IMR-90 (cell line): ENCODE results near the gene CMTM1. TPM values are rescaled to one million over a fixed set of nuclear protein-coding genes. Genes with fewer than 3 reads are reported as not detected.
A peak's percentile ranks its signal among the peaks of the same experiment; 100 is the strongest.

Experiments used
- ATAC-seq: fragments of 200-7000 bp; cut with Tn5 transposase; 2 replicates; pipeline ENCODE4 v1.9.1; 2020; ENCODE audit warnings: low read depth, mild to moderate bottlenecking, moderate library complexity
- BruUV-seq: library from RNA; stranded (reverse); fragments of 400-500 nt; replicated peaks from 2 replicates; lab custom pipeline; 2021; lab: Mats Ljungman, UMichigan
- CTCF ChIA-PET: fragments of 300-600 bp; formaldehyde crosslinking; extraction: SDS; loops from one replicate; lab custom pipeline; 2021; ENCODE audit warnings: antibody characterized with exemption; lab: Yijun Ruan, JAX
- POLR2A ChIA-PET: fragments of 300-600 bp; sonication (Branson Sonifier 250); formaldehyde crosslinking; loops from one replicate; lab custom pipeline; 2022; ENCODE audit warnings: antibody characterized with exemption; ENCODE audit not compliant: unreplicated experiment; lab: Charles Lee
- DNase-seq: peaks from one replicate; pipeline ENCODE4 v3.0.0; 2013
- H2AFZ ChIP-seq: replicated peaks from 2 replicates; pipeline ENCODE3; 2013; ENCODE audit warnings: low read length, mild to moderate bottlenecking; ENCODE audit not compliant: poor library complexity
- H2AK5ac ChIP-seq: 2 replicates; pipeline ENCODE4 v1.6.1; 2013; ENCODE audit warnings: low read depth, low read length, inconsistent platforms
- H2AK9ac ChIP-seq: replicated peaks from 2 replicates; pipeline ENCODE3; 2013; ENCODE audit warnings: mild to moderate bottlenecking, low read depth, low read length, moderate library complexity; ENCODE audit not compliant: poor library complexity
- H2BK120ac ChIP-seq: 2 replicates; pipeline ENCODE4 v1.6.1; 2013; ENCODE audit warnings: low read depth, low read length, inconsistent platforms
- H2BK15ac ChIP-seq: 3 replicates; pipeline ENCODE4 v1.6.1; 2013; ENCODE audit warnings: low read depth, low read length, inconsistent platforms
- H2BK20ac ChIP-seq: 2 replicates; pipeline ENCODE4 v1.6.1; 2013; ENCODE audit warnings: low read depth, mild to moderate bottlenecking, inconsistent platforms, low read length, moderate library complexity
- H2BK5ac ChIP-seq: 2 replicates; pipeline ENCODE4 v1.6.1; 2013; ENCODE audit warnings: mild to moderate bottlenecking, low read depth, low read length, inconsistent platforms; ENCODE audit not compliant: poor library complexity, severe bottlenecking
- H3K14ac ChIP-seq: replicated peaks from 2 replicates; pipeline ENCODE4 v1.6.1; 2013; ENCODE audit warnings: low read depth, low read length, inconsistent platforms
- H3K18ac ChIP-seq: 2 replicates; pipeline ENCODE4 v1.6.1; 2013; ENCODE audit warnings: low read depth, low read length, control low read depth
- H3K23ac ChIP-seq: 2 replicates; pipeline ENCODE4 v1.6.1; 2013; ENCODE audit warnings: low read depth, low read length, inconsistent platforms
- H3K27ac ChIP-seq: 2 replicates; pipeline ENCODE4 v1.5.1; 2013; ENCODE audit warnings: mild to moderate bottlenecking, control low read depth, low read length; ENCODE audit not compliant: insufficient read depth
- H3K27me3 ChIP-seq: 2 replicates; pipeline ENCODE4 v1.6.1; 2013; ENCODE audit warnings: low read length; ENCODE audit not compliant: control insufficient read depth, insufficient read depth
- H3K36me3 ChIP-seq: 2 replicates; pipeline ENCODE4 v1.6.1; 2013; ENCODE audit warnings: low read length, mixed read lengths; ENCODE audit not compliant: control insufficient read depth, insufficient read depth
- H3K4ac ChIP-seq: 2 replicates; pipeline ENCODE4 v1.6.1; 2013; ENCODE audit warnings: low read depth, low read length, inconsistent platforms
- H3K4me1 ChIP-seq: 2 replicates; pipeline ENCODE4 v1.6.1; 2013; ENCODE audit warnings: low read length, mixed read lengths; ENCODE audit not compliant: control insufficient read depth, insufficient read depth
- H3K4me2 ChIP-seq: 2 replicates; pipeline ENCODE4 v1.6.1; 2013; ENCODE audit warnings: low read depth, mild to moderate bottlenecking, control low read depth, low read length, moderate library complexity
- H3K4me3 ChIP-seq: 2 replicates; pipeline ENCODE4 v1.5.1; 2013; ENCODE audit warnings: low read depth, mild to moderate bottlenecking, control low read depth, low read length, moderate library complexity; ENCODE audit not compliant: insufficient read depth
- H3K56ac ChIP-seq: 2 replicates; pipeline ENCODE4 v1.6.1; 2013; ENCODE audit warnings: low read length, inconsistent platforms; ENCODE audit not compliant: insufficient read depth; ENCODE audit errors: extremely low read depth
- H3K79me1 ChIP-seq, 2 experiments: 2 replicates each; pipeline ENCODE4 v1.6.1; 2013; ENCODE audit warnings: low read length in 2 of 2, inconsistent platforms in 1 of 2, low read depth in 1 of 2
- H3K9ac ChIP-seq: 2 replicates; pipeline ENCODE4 v1.6.1; 2013; ENCODE audit warnings: low read depth, low read length, control low read depth
- H3K9me1 ChIP-seq: 2 replicates; pipeline ENCODE4 v1.6.1; 2013; ENCODE audit warnings: low read length, inconsistent platforms; ENCODE audit not compliant: insufficient read depth
- H3K9me3 ChIP-seq: 2 replicates; pipeline ENCODE4 v1.6.1; 2013; ENCODE audit warnings: low read length; ENCODE audit not compliant: control insufficient read depth, insufficient read depth
- H4K20me1 ChIP-seq: 2 replicates; pipeline ENCODE4 v1.6.1; 2013; ENCODE audit warnings: low read length, inconsistent platforms; ENCODE audit not compliant: insufficient read depth
- H4K5ac ChIP-seq: 2 replicates; pipeline ENCODE4 v1.6.1; 2013; ENCODE audit warnings: mild to moderate bottlenecking, low read depth, low read length, control low read depth
- H4K8ac ChIP-seq, 2 experiments: 2 replicates each; pipeline ENCODE4 v1.6.1; 2013; ENCODE audit warnings: low read depth in 2 of 2, low read length in 2 of 2, control low read depth in 1 of 2, inconsistent platforms in 1 of 2
- H4K91ac ChIP-seq: 2 replicates; pipeline ENCODE4 v1.6.1; 2013; ENCODE audit warnings: low read depth, low read length, inconsistent platforms; ENCODE audit not compliant: insufficient read depth
- BHLHE40 ChIP-seq: fragments of 150-350 bp; IDR thresholded peaks from 2 replicates; pipeline ENCODE4 v1.6.1; 2016; ENCODE audit warnings: mild to moderate bottlenecking, low read depth, low read length
- CEBPB ChIP-seq: IDR thresholded peaks from 2 replicates; pipeline ENCODE4 v1.6.1; 2012; ENCODE audit warnings: low read depth, low read length, improper control_type of control experiment
- CHD1 ChIP-seq: IDR thresholded peaks from 2 replicates; pipeline ENCODE4 v1.6.1; 2012; ENCODE audit warnings: low read depth, low read length, improper control_type of control experiment
- CTCF ChIP-seq: conservative IDR thresholded peaks from 2 replicates; pipeline ENCODE4 v1.5.1; 2012; ENCODE audit warnings: mild to moderate bottlenecking, low read depth, low read length, improper control_type of control experiment
- FOS ChIP-seq: fragments of 150-350 bp; IDR thresholded peaks from 2 replicates; pipeline ENCODE4 v1.6.1; 2016; ENCODE audit warnings: low read depth, low read length
- MAFK ChIP-seq: IDR thresholded peaks from 2 replicates; pipeline ENCODE4 v1.6.1; 2012; ENCODE audit warnings: low read depth, low read length, improper control_type of control experiment
- MXI1 ChIP-seq: IDR thresholded peaks from 2 replicates; pipeline ENCODE4 v1.6.1; 2012; ENCODE audit warnings: low read depth, mild to moderate bottlenecking, low read length, moderate library complexity, borderline replicate concordance
- NFE2L2 ChIP-seq: fragments of 150-350 bp; IDR thresholded peaks from 2 replicates; pipeline ENCODE4 v1.6.1; 2016; ENCODE audit warnings: low read depth, mild to moderate bottlenecking, low read length
- POLR2A ChIP-seq: IDR thresholded peaks from 2 replicates; pipeline ENCODE4 v1.6.1; 2012; ENCODE audit warnings: mild to moderate bottlenecking, low read depth, low read length
- RAD21 ChIP-seq: IDR thresholded peaks from 2 replicates; pipeline ENCODE4 v1.6.1; 2012; ENCODE audit warnings: low read length, improper control_type of control experiment
- RFX5 ChIP-seq: IDR thresholded peaks from 2 replicates; pipeline ENCODE4 v1.8.0; 2012; ENCODE audit warnings: low read depth, mild to moderate bottlenecking, low read length, moderate library complexity
- SMC3 ChIP-seq: fragments of 150-350 bp; IDR thresholded peaks from 2 replicates; pipeline ENCODE4 v1.6.1; 2016; ENCODE audit warnings: low read depth, mild to moderate bottlenecking, antibody characterized with exemption, low read length, moderate library complexity
- USF2 ChIP-seq: fragments of 150-350 bp; IDR thresholded peaks from 2 replicates; pipeline ENCODE4 v1.6.1; 2017; ENCODE audit warnings: mild to moderate bottlenecking, antibody characterized with exemption, low read length, low read depth
- WGBS, 2 experiments: methylation state at CpG; one replicate each; pipeline versions ENCODE4 v1.1.5 to v1.1.7; 2013; ENCODE audit warnings: missing lambda C conversion rate in 2 of 2; ENCODE audit not compliant: insufficient read length in 1 of 2; ENCODE audit errors: extremely low coverage in 2 of 2; 5-methylcytosine and 5-hydroxymethylcytosine counted together
- dilution Hi-C: fragments of 300-500 bp; cut with HindIII; formaldehyde crosslinking; loops from one replicate; pipeline ENCODE4 v1.14.3; 2018; ENCODE audit warnings: low sequenced_read_pairs; ENCODE audit not compliant: unreplicated experiment
- in situ Hi-C: fragments of 300-500 bp; cut with MboI; formaldehyde crosslinking; loops from 3 replicates; pipeline ENCODE4 v1.14.3; 2019; ENCODE audit warnings: low sequenced_read_pairs, inconsistent platforms, mixed read lengths
- intact Hi-C: fragments of 100-400 bp; cut with micrococcal nuclease; formaldehyde crosslinking; loops from 2 replicates; pipeline ENCODE4 v1.10.0; 2022
- polyA plus RNA-seq, 3 experiments: library from polyadenylated mRNA; depleted of rRNA; stranded (reverse); fragments of >200 nt; gene quantifications; 2 replicates each; pipeline ENCODE4 v1.2.3, GENCODE V29; 2012; ENCODE audit warnings: low replicate concordance in 1 of 3
- total RNA-seq: library from RNA; depleted of rRNA; stranded (reverse); fragments of >200 nt; gene quantifications from 2 replicates; pipeline ENCODE4 v1.2.3, GENCODE V29; 2012

CMTM1 gene
- total and polyA plus RNA-seq, 2 of the 4 experiments (the other 2 are of a cell fraction) = 0.54 to 2.1 TPM

GRCh38 chr16:66517586-66518263 lies 48.5 kb upstream of the CMTM1 start (continued):
- no peak for TF ChIP-seq NFE2L2

GRCh38 chr16:66519482-66520373 lies 46.5 kb upstream of the CMTM1 start:
- Histone ChIP-seq H3K9me3 (no peaks in the 10 kb centered on the region), H4K20me1 (no peaks in the 10 kb centered on the region; the same call in 1 of the 2 replicates), H3K4me2 (no peak overlapping the region), H4K5ac (no peak overlapping the region), H3K27me3 (no peaks in the 10 kb centered on the region), H2BK15ac (no peak overlapping the region), H2AK9ac (peak overlapping the region; percentile 37), H4K8ac (no peak overlapping the region), H3K18ac (no peak overlapping the region), H3K79me1 (peaks cover 3 to 43% of the 10 kb centered on the region in 2 experiments; a peak in 3 of 4 replicates), H3K4me3 (no peak overlapping the region), H2BK20ac (peak overlapping the region; percentile 36; the same call in 1 of the 2 replicates), H3K36me3 (peaks cover 2% of the 10 kb centered on the region; the same call in 1 of the 2 replicates), H3K9me1 (peaks cover 38% of the 10 kb centered on the region), H3K4ac (peak overlapping the region; percentile 31; the same call in 1 of the 2 replicates), H3K27ac (no peak overlapping the region), H3K4me1 (peaks cover 31% of the 10 kb centered on the region), H3K56ac (no peak overlapping the region), H2BK120ac (peak overlapping the region; percentile 11; the same call in 1 of the 2 replicates), H2AK5ac (peak overlapping the region; percentile 51; the same call in 1 of the 2 replicates), H3K14ac (no peak overlapping the region), H2AFZ (no peak overlapping the region), H3K23ac (no peak overlapping the region), H3K9ac (no peak overlapping the region), H4K91ac (no peak overlapping the region), H2BK5ac (no peak overlapping the region)
- 95% methylated on average over 4 of the region's 11 CpGs; no CpG with 5 or more reads in 1 of the 2 experiments for WGBS, 2 experiments
- no TSS peak for BruUV-seq
- DNase-seq (no peak), ATAC-seq (no peak)
- in situ Hi-C loops (no loop called here), intact Hi-C loops (no loop called here), dilution Hi-C loops (no loop called here)
- ChIA-PET CTCF (no interaction called here), POLR2A (no interaction called here)
- TF ChIP-seq MAFK (no peak), RAD21 (no peak), BHLHE40 (no peak), SMC3 (no peak), USF2 (no peak), CTCF (no peak), RFX5 (no peak), MXI1 (no peak), CEBPB (no peak), POLR2A (no peak), CHD1 (no peak), FOS (no peak)
